Activated CD8-positive, alpha-beta memory T cell treated with anti-CD3 and anti-CD28 coated beads, Interleukin-2, amount 50 U/mL, for 24 hours (primary cell): ENCODE data around the gene SDHAF1.
"Not testable (repeated sequence)": the region's sequence is repeated elsewhere in the genome, so short reads cannot be mapped to it uniquely, and the experiment has no call there.

Source experiments
- DNase-seq: peaks from one replicate; pipeline ENCODE4 v3.0.0-alpha.2; 2020; ENCODE audit errors: extremely low read depth

SDHAF1 gene

GRCh38 chr19:35995048-35995993 is at the start of gene SDHAF1:
SDHAF1 (plus strand) TSS chr19:35995188; CDS start chr19:35995275, 87 bp downstream.
- peak; percentile 91 for DNase-seq

GRCh38 chr19:35946203-35946602 is 48.8 kb upstream of the SDHAF1 start:
- DNase-seq = no peak

- no peak for DNase-seq
These were observed 45.9 kb upstream of the SDHAF1 start for GRCh38 chr19:35949131-35949530.

- DNase-seq = no peak
These were observed 38.9 kb upstream of the SDHAF1 start for GRCh38 chr19:35955881-35956634.

- not testable (repeated sequence) for DNase-seq
These were observed 37.6 kb upstream of the SDHAF1 start for GRCh38 chr19:35957411-35957810.

GRCh38 chr19:35958660-35959039 is 36.3 kb upstream of the SDHAF1 start:
- no peak for DNase-seq

GRCh38 chr19:35959040-35959967 is 35.7 kb upstream of the SDHAF1 start:
- peak; percentile 23 for DNase-seq

- no peak for DNase-seq
These were observed 35.0 kb upstream of the SDHAF1 start for GRCh38 chr19:35959968-35960320.

GRCh38 chr19:35960432-35960972 is 34.5 kb upstream of the SDHAF1 start:
- no peak for DNase-seq

GRCh38 chr19:35963514-35963913 is 31.5 kb upstream of the SDHAF1 start:
- DNase-seq = no peak

GRCh38 chr19:35966771-35967170 is 28.2 kb upstream of the SDHAF1 start:
- DNase-seq = no peak

GRCh38 chr19:35973487-35973886 is 21.5 kb upstream of the SDHAF1 start:
- no peak for DNase-seq

GRCh38 chr19:35975608-35976214 is 19.3 kb upstream of the SDHAF1 start:
- no peak for DNase-seq

- no peak for DNase-seq
These were observed 17.4 kb upstream of the SDHAF1 start for GRCh38 chr19:35977446-35978222.

GRCh38 chr19:35978271-35978670 is 16.7 kb upstream of the SDHAF1 start:
- no peak for DNase-seq

- no peak for DNase-seq
These were observed 16.1 kb upstream of the SDHAF1 start for GRCh38 chr19:35978832-35979365.

- DNase-seq = not testable (repeated sequence)
These were observed 14.0 kb upstream of the SDHAF1 start for GRCh38 chr19:35980997-35981396.

- DNase-seq = no peak
These were observed 11.8 kb upstream of the SDHAF1 start for GRCh38 chr19:35983177-35983576.

GRCh38 chr19:35986111-35986510 is 8.9 kb upstream of the SDHAF1 start:
- no peak for DNase-seq
